H9 (cell line): ENCODE results near the gene TAF9B. TPM values are rescaled to one million over a fixed set of nuclear protein-coding genes. Genes with fewer than 3 reads are reported as not detected.

ENCODE experiments used
- DNase-seq: peaks from one replicate; pipeline ENCODE4 v3.0.0-alpha.2; 2017
- H2AFZ ChIP-seq: one replicate; pipeline ENCODE4 v1.6.1; 2013; ENCODE audit warnings: mild to moderate bottlenecking, low read length, control low read depth, moderate library complexity
- H2AK5ac ChIP-seq: 2 replicates; pipeline ENCODE4 v1.6.1; 2013; ENCODE audit warnings: low read length, control low read depth, mixed read lengths; ENCODE audit not compliant: insufficient read length
- H2BK120ac ChIP-seq: one replicate; pipeline ENCODE4 v1.6.1; 2013; ENCODE audit warnings: low read depth, mild to moderate bottlenecking, low read length, control low read depth, inconsistent platforms; ENCODE audit not compliant: poor library complexity, severe bottlenecking
- H2BK12ac ChIP-seq: 2 replicates; pipeline ENCODE4 v1.6.1; 2013; ENCODE audit warnings: low read length, control low read depth, mixed read lengths, low read depth; ENCODE audit not compliant: insufficient read length
- H2BK15ac ChIP-seq: 2 replicates; pipeline ENCODE4 v1.6.1; 2013; ENCODE audit warnings: low read depth, low read length, control low read depth
- H2BK20ac ChIP-seq: one replicate; pipeline ENCODE4 v1.6.1; 2013; ENCODE audit warnings: low read depth, mild to moderate bottlenecking, low read length, control low read depth, inconsistent platforms; ENCODE audit not compliant: poor library complexity, severe bottlenecking
- H2BK5ac ChIP-seq: 2 replicates; pipeline ENCODE4 v1.6.1; 2013; ENCODE audit warnings: low read length, control low read depth, mixed read lengths; ENCODE audit not compliant: insufficient read length
- H3K14ac ChIP-seq: 2 replicates; pipeline ENCODE4 v1.6.1; 2013; ENCODE audit warnings: low read length, control low read depth; ENCODE audit not compliant: insufficient read depth
- H3K18ac ChIP-seq: 2 replicates; pipeline ENCODE4 v1.6.1; 2013; ENCODE audit warnings: low read depth, mild to moderate bottlenecking, mixed read lengths, low read length, control low read depth; ENCODE audit not compliant: insufficient read length
- H3K23ac ChIP-seq: 2 replicates; pipeline ENCODE4 v1.6.1; 2013; ENCODE audit warnings: low read length, control low read depth, mixed read lengths, low read depth; ENCODE audit not compliant: insufficient read length
- H3K23me2 ChIP-seq: 2 replicates; pipeline ENCODE4 v1.6.1; 2013; ENCODE audit warnings: low read depth, mild to moderate bottlenecking, mixed read lengths, low read length, control low read depth; ENCODE audit not compliant: insufficient read length, poor library complexity, severe bottlenecking
- H3K27ac ChIP-seq: 2 replicates; pipeline ENCODE4 v1.5.1; 2013; ENCODE audit warnings: low read length, control low read depth, mixed read lengths, low read depth; ENCODE audit not compliant: insufficient read length
- H3K27me3 ChIP-seq: 2 replicates; pipeline ENCODE4 v1.6.1; 2013; ENCODE audit warnings: low read length, control low read depth, inconsistent platforms; ENCODE audit not compliant: insufficient read depth
- H3K4ac ChIP-seq: 2 replicates; pipeline ENCODE4 v1.6.1; 2013; ENCODE audit warnings: low read depth, mild to moderate bottlenecking, control low read depth, inconsistent platforms, low read length, moderate library complexity
- H3K4me1 ChIP-seq: 2 replicates; pipeline ENCODE4 v1.6.1; 2013; ENCODE audit warnings: low read length, control low read depth, inconsistent platforms; ENCODE audit not compliant: insufficient read depth
- H3K4me2 ChIP-seq: 2 replicates; pipeline ENCODE4 v1.6.1; 2013; ENCODE audit warnings: low read length, control low read depth, mixed read lengths; ENCODE audit not compliant: insufficient read length, insufficient read depth
- H3K56ac ChIP-seq: 2 replicates; pipeline ENCODE4 v1.6.1; 2013; ENCODE audit warnings: low read depth, mild to moderate bottlenecking, mixed read lengths, low read length, control low read depth; ENCODE audit not compliant: insufficient read length
- H3K79me1 ChIP-seq: 2 replicates; pipeline ENCODE4 v1.6.1; 2013; ENCODE audit warnings: low read depth, mild to moderate bottlenecking, moderate library complexity, low read length, control low read depth, inconsistent platforms; ENCODE audit not compliant: insufficient read depth, poor library complexity, severe bottlenecking
- H3K79me2 ChIP-seq: 2 replicates; pipeline ENCODE4 v1.6.1; 2013; ENCODE audit warnings: low read length, control low read depth, inconsistent platforms; ENCODE audit not compliant: insufficient read depth
- H3K9ac ChIP-seq: 2 replicates; pipeline ENCODE4 v1.6.1; 2013; ENCODE audit warnings: low read length, control low read depth, mixed read lengths; ENCODE audit not compliant: insufficient read length; ENCODE audit errors: extremely low read depth
- H3K9me3 ChIP-seq: one replicate; pipeline ENCODE4 v1.6.1; 2013; ENCODE audit warnings: low read depth, low read length, inconsistent platforms; ENCODE audit not compliant: control insufficient read depth
- H3T11ph ChIP-seq: one replicate; pipeline ENCODE4 v1.6.1; 2013; ENCODE audit warnings: mild to moderate bottlenecking, low read length, control low read depth, inconsistent platforms
- H4K20me1 ChIP-seq: one replicate; pipeline ENCODE4 v1.6.1; 2013; ENCODE audit not compliant: control insufficient read depth, insufficient read length, insufficient read depth
- H4K5ac ChIP-seq: 2 replicates; pipeline ENCODE4 v1.6.1; 2013; ENCODE audit warnings: low read depth, mild to moderate bottlenecking, mixed read lengths, low read length, control low read depth; ENCODE audit not compliant: insufficient read length
- H4K8ac ChIP-seq: replicated peaks from 2 replicates; pipeline ENCODE4 v1.6.1; 2013; ENCODE audit warnings: low read length, control low read depth, mixed read lengths, low read depth; ENCODE audit not compliant: insufficient read length
- H4K91ac ChIP-seq: 2 replicates; pipeline ENCODE4 v1.6.1; 2013; ENCODE audit warnings: low read depth, mild to moderate bottlenecking, moderate library complexity, mixed read lengths, low read length, control low read depth; ENCODE audit not compliant: insufficient read length
- H3K27ac Mint-ChIP-seq, 3 experiments: 2 replicates in 2 of 3; 3 replicates in 1 of 3; pipeline ENCODE4 v1.8.0; 2020 to 2021; ENCODE audit warnings: mixed read lengths in 3 of 3, mild to moderate bottlenecking in 1 of 3, moderate library complexity in 1 of 3
- H3K27me3 Mint-ChIP-seq: 2 replicates; pipeline ENCODE4 v1.8.0; 2021; ENCODE audit warnings: low read depth, mild to moderate bottlenecking, moderate library complexity, mixed read lengths
- H3K36me3 Mint-ChIP-seq, 3 experiments: 2 replicates in 2 of 3; 3 replicates in 1 of 3; pipeline ENCODE4 v1.8.0; 2020 to 2021; ENCODE audit warnings: low read depth in 3 of 3, mixed read lengths in 3 of 3; ENCODE audit not compliant: insufficient read depth in 1 of 3
- H3K4me1 Mint-ChIP-seq, 2 experiments: 2 replicates each; pipeline ENCODE4 v1.8.0; 2020; ENCODE audit warnings: mixed read lengths in 2 of 2
- H3K4me3 Mint-ChIP-seq, 2 experiments: 2 replicates in 1 of 2; 3 replicates in 1 of 2; pipeline ENCODE4 v1.8.0; 2020 to 2021; ENCODE audit warnings: mild to moderate bottlenecking in 2 of 2, mixed read lengths in 2 of 2, moderate library complexity in 1 of 2
- H3K9me3 Mint-ChIP-seq, 2 experiments: 2 replicates in 1 of 2; 3 replicates in 1 of 2; pipeline ENCODE4 v1.8.0; 2020; ENCODE audit warnings: mild to moderate bottlenecking in 2 of 2, mixed read lengths in 2 of 2, moderate library complexity in 1 of 2
- CTCF ChIP-seq: fragments of 200-600 bp; sonication (generic); conservative IDR thresholded peaks from 3 replicates; pipeline ENCODE4 v1.8.0; 2021; ENCODE audit warnings: antibody characterized with exemption, mild to moderate bottlenecking
- WGBS: extraction: QIAGEN DNeasy Blood & Tissue Kit; methylation state at CpG from one replicate; pipeline ENCODE4 v1.1.7; 2013; ENCODE audit warnings: missing lambda C conversion rate, low lambda C conversion rate, mixed read lengths; ENCODE audit not compliant: insufficient read length; ENCODE audit errors: extremely low coverage; 5-methylcytosine and 5-hydroxymethylcytosine counted together
- total RNA-seq: library from RNA; stranded (reverse); gene quantifications from 2 replicates; pipeline ENCODE4 v1.2.1, GENCODE V29; 2021

TAF9B gene
- total RNA-seq, 1 experiment from 2014 or later, result 34.9 TPM

- Histone ChIP-seq H2BK20ac (no peak overlapping the region), H3K27ac (no peak overlapping the region), H4K20me1 (peaks cover 2% of the 10 kb centered on the region), H3K18ac (no peak overlapping the region), H3K79me2 (0 out of 2 replicates have a peak, but pooled peaks cover 2% of the 10 kb centered on the region), H2BK120ac (no peak overlapping the region), H4K8ac (no peak overlapping the region), H3K9ac (no peak overlapping the region), H4K5ac (no peak overlapping the region), H4K91ac (no peak overlapping the region), H3K4me1 (no peaks in the 10 kb centered on the region), H3T11ph (no peak overlapping the region), H3K27me3 (no peaks in the 10 kb centered on the region), H3K56ac (no peak overlapping the region), H3K9me3 (peaks cover 25% of the 10 kb centered on the region), H2BK5ac (no peak overlapping the region), H3K79me1 (no peaks in the 10 kb centered on the region), H3K4me2 (no peak overlapping the region), H3K23ac (no peak overlapping the region), H3K23me2 (no peaks in the 10 kb centered on the region), H3K14ac (no peak overlapping the region), H3K4ac (no peak overlapping the region), H2AFZ (no peak overlapping the region), H2BK12ac (no peak overlapping the region), H2AK5ac (no peak overlapping the region), H2BK15ac (no peak overlapping the region)
- peak overlapping the region in 2 of 3 experiments; percentile 5 to 66; a peak in 2 of 7 replicates for H3K27ac Mint-ChIP-seq
- H3K9me3 Mint-ChIP-seq, result peaks cover 70 to 78% of the 10 kb centered on the region in 2 experiments
- no peak overlapping the region for H3K4me3 Mint-ChIP-seq
- H3K27me3 Mint-ChIP-seq, result no peaks in the 10 kb centered on the region
- peak; percentile 51 for TF ChIP-seq CTCF
- no peaks in the 10 kb centered on the region; a peak in 1 of 4 replicates for H3K4me1 Mint-ChIP-seq
- WGBS, result no CpG with 5 or more reads among the region's 9 CpGs
- DNase-seq, result no peak
- H3K36me3 Mint-ChIP-seq, result peaks cover 64 to 92% (median 89%) of the 10 kb centered on the region in 3 experiments
Measured at GRCh38 chrX:78119521-78120227, 19.8 kb downstream of the TAF9B start.
